Loucy (cell line): Measurements from ENCODE around the gene DDX49.

Source experiments
- EZH2phosphoT487 ChIP-seq: fragments of 200-600 bp; IDR thresholded peaks from 2 replicates; pipeline ENCODE4 v1.6.1; 2018; ENCODE audit warnings: antibody characterized with exemption, mild to moderate bottlenecking, moderate library complexity, borderline replicate concordance
- TF ChIP-seq, protein P1 (sequence below): fragments of 200-600 bp; sonication (generic); conservative IDR thresholded peaks from 2 replicates; pipeline ENCODE4 v1.5.1; 2014; ENCODE audit warnings: mild to moderate bottlenecking, antibody characterized with exemption, low read length

DNA sequence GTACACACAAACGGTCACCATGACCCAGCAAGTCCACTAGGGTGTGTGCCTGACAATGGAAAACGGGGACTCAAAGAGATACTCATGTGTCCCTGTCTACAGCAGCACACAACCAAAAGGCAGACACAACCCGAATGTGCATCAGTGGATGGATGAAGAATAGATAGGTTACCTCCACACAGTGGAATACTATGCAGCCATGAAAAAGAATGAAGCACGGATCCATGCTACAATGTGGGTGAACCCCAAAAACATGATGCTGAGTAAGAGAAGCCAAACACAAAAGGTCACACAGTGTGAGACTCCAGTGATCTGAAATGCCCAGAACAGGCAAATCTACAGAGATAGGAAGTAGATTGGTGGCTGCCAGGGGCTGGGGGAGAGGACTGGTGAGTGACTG, 32.5 kb upstream of the DDX49 start:
- no peak for TF ChIP-seq EZH2phosphoT487
- TF ChIP-seq, protein P1, sequence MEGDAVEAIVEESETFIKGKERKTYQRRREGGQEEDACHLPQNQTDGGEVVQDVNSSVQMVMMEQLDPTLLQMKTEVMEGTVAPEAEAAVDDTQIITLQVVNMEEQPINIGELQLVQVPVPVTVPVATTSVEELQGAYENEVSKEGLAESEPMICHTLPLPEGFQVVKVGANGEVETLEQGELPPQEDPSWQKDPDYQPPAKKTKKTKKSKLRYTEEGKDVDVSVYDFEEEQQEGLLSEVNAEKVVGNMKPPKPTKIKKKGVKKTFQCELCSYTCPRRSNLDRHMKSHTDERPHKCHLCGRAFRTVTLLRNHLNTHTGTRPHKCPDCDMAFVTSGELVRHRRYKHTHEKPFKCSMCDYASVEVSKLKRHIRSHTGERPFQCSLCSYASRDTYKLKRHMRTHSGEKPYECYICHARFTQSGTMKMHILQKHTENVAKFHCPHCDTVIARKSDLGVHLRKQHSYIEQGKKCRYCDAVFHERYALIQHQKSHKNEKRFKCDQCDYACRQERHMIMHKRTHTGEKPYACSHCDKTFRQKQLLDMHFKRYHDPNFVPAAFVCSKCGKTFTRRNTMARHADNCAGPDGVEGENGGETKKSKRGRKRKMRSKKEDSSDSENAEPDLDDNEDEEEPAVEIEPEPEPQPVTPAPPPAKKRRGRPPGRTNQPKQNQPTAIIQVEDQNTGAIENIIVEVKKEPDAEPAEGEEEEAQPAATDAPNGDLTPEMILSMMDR, result no peak
